GM12872 (cell line): ENCODE measurements around the gene CDH12.

ENCODE experiments used
- CTCF ChIP-seq: IDR thresholded peaks from 3 replicates; pipeline ENCODE4 v1.5.1; 2011; ENCODE audit warnings: low read depth, mild to moderate bottlenecking, low read length, moderate library complexity; ENCODE audit not compliant: insufficient read depth

The CDH12 gene

GRCh38 chr5:22226423-22226822, 626.7 kb downstream of the CDH12 start:
- no peak for TF ChIP-seq CTCF

GRCh38 chr5:22223079-22223478, 630.1 kb downstream of the CDH12 start:
- TF ChIP-seq CTCF: no peak

GRCh38 chr5:22111320-22111719, 741.8 kb downstream of the CDH12 start:
- TF ChIP-seq CTCF: no peak

GRCh38 chr5:22109315-22109714, 743.8 kb downstream of the CDH12 start:
- no peak for TF ChIP-seq CTCF

- TF ChIP-seq CTCF: no peak
Observed at GRCh38 chr5:22108545-22108944, 744.6 kb downstream of the CDH12 start.

- no peak for TF ChIP-seq CTCF
Observed at GRCh38 chr5:22102823-22103359, 750.3 kb downstream of the CDH12 start.

- no peak for TF ChIP-seq CTCF
Observed at GRCh38 chr5:22088517-22088916, 764.6 kb downstream of the CDH12 start.
